ENCODE results near the gene PLCXD1.

DNA sequence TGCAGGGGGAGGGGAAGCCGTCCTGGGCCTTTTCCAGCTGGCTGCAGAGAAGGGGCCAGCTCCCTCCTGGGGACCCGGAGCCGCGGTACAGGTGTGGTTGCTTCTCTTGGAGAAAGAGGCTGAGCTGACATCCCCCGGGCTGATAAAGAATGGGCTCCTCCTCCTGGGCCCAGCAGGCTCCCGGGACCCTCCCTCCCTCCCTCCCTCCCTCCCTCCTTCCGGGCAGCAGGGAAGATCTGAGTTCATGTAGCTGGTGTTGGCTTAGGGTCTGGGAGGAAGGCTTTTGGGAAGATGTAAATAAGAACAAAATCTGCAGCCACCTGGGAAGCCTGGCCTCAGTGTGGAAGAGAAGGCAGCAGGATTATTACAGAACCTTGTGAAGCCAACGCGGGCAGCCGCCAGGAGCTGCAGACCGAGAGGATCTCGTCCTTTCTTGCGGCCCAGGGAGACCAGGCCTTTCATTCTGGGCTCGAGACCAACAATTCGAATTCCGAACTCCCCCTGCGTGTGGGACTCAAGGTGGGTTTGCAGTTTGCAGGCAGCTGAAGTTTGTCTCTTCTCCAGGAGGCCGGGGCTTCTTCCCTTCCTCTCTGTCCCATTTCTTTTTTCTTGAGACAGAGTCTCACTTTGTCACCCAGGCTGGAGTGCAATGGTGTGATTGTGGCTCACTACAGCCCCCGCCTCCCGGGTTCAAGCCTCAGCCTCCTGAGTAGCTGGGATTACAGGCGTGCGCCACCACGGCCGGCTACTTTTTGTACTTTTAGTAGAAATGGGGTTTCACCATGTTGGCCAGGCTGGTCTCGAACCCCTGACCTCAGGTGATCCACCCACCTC is at the start of gene PLCXD1:
- TF ChIP-seq, protein P1, sequence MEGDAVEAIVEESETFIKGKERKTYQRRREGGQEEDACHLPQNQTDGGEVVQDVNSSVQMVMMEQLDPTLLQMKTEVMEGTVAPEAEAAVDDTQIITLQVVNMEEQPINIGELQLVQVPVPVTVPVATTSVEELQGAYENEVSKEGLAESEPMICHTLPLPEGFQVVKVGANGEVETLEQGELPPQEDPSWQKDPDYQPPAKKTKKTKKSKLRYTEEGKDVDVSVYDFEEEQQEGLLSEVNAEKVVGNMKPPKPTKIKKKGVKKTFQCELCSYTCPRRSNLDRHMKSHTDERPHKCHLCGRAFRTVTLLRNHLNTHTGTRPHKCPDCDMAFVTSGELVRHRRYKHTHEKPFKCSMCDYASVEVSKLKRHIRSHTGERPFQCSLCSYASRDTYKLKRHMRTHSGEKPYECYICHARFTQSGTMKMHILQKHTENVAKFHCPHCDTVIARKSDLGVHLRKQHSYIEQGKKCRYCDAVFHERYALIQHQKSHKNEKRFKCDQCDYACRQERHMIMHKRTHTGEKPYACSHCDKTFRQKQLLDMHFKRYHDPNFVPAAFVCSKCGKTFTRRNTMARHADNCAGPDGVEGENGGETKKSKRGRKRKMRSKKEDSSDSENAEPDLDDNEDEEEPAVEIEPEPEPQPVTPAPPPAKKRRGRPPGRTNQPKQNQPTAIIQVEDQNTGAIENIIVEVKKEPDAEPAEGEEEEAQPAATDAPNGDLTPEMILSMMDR (IDR thresholded peaks at IDR 0.05), result no peak
- no peak for TF ChIP-seq POLR2A (IDR thresholded peaks at IDR 0.05)

Measured in thyroid gland (tissue), 4 donors.